Lower lobe of right lung (tissue), 2 donors: ENCODE measurements around the gene SNX11. TPM values are rescaled to one million over a fixed set of nuclear protein-coding genes. Genes with fewer than 3 reads are reported as not detected.
"Not testable (repeated sequence)": the region's sequence is repeated elsewhere in the genome, so short reads cannot be mapped to it uniquely, and the experiment has no call there.

Experiments used
- ATAC-seq, 2 donors: fragments of 200-7000 bp; cut with Tn5 transposase; one replicate each; pipeline ENCODE4 v1.9.1; 2020 to 2022; ENCODE audit warnings: mild to moderate bottlenecking in 2 of 2, moderate library complexity in 2 of 2
- DNase-seq: peaks from one replicate; pipeline ENCODE4 v3.0.0-alpha.2; 2020
- H3K27ac ChIP-seq: fragments of 200-600 bp; one replicate; pipeline ENCODE4 v1.8.0; 2022
- H3K27me3 ChIP-seq: fragments of 200-600 bp; one replicate; pipeline ENCODE4 v1.8.0; 2022; ENCODE audit warnings: low read depth
- H3K36me3 ChIP-seq: fragments of 200-600 bp; one replicate; pipeline ENCODE4 v1.8.0; 2022; ENCODE audit warnings: mild to moderate bottlenecking
- H3K4me1 ChIP-seq: fragments of 200-600 bp; one replicate; pipeline ENCODE4 v1.8.0; 2022
- H3K4me3 ChIP-seq: fragments of 200-600 bp; one replicate; pipeline ENCODE4 v1.8.0; 2022; ENCODE audit warnings: mild to moderate bottlenecking
- H3K9me3 ChIP-seq: fragments of 200-600 bp; one replicate; pipeline ENCODE4 v1.8.0; 2022
- intact Hi-C: fragments of 100-400 bp; cut with DNase I; formaldehyde crosslinking; loops from one replicate; pipeline ENCODE4 v1.11.0; 2022
- total RNA-seq: library from RNA; stranded (reverse); fragmentation: NEBNext Ultra II Directional; extraction: Animal tissue kit (Norgen Biotek cat#: 25700); gene quantifications from one replicate; pipeline ENCODE4 v1.2.1, GENCODE V29; 2021
- TF ChIP-seq, protein P1 (sequence below): fragments of 200-600 bp; IDR thresholded peaks from one replicate; pipeline ENCODE4 v1.8.0; 2022; ENCODE audit warnings: antibody characterized with exemption, mild to moderate bottlenecking
- donor health status: DM: no; HTN: yes; CAD: no; lungs with severe emphysema.

SNX11 gene
- total RNA-seq, 1 donor from 2014 or later: 19.7 TPM

DNA sequence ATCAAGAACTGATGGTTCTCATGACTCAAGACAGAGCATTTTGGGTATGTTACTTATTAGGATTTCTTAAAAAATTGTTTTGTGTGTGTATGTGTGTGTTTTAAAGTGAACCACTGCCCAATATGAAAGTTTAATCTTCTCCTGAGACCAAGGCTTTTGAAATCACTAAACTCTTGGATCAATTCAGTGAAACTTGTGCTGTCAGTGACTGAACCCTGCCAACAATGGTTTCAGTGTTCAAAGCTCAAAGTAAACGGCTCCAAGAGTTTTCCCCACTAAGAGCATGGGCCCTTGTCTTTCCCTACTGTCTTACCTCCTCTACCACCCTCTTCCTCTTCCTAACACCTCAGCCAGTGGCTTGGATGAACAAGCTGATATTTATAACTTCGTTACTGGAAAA, 37.4 kb upstream of the SNX11 start:
- TF ChIP-seq, protein P1, sequence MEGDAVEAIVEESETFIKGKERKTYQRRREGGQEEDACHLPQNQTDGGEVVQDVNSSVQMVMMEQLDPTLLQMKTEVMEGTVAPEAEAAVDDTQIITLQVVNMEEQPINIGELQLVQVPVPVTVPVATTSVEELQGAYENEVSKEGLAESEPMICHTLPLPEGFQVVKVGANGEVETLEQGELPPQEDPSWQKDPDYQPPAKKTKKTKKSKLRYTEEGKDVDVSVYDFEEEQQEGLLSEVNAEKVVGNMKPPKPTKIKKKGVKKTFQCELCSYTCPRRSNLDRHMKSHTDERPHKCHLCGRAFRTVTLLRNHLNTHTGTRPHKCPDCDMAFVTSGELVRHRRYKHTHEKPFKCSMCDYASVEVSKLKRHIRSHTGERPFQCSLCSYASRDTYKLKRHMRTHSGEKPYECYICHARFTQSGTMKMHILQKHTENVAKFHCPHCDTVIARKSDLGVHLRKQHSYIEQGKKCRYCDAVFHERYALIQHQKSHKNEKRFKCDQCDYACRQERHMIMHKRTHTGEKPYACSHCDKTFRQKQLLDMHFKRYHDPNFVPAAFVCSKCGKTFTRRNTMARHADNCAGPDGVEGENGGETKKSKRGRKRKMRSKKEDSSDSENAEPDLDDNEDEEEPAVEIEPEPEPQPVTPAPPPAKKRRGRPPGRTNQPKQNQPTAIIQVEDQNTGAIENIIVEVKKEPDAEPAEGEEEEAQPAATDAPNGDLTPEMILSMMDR: no peak
- Histone ChIP-seq H3K9me3 (no peaks in the 10 kb centered on the region), H3K27me3 (no peaks in the 10 kb centered on the region), H3K36me3 (peaks cover 85% of the 10 kb centered on the region), H3K4me3 (no peak overlapping the region), H3K4me1 (peaks cover 5% of the 10 kb centered on the region), H3K27ac (no peak overlapping the region)
- DNase-seq (no peak), ATAC-seq (no peak)
- intact Hi-C loops: loop anchor here (5.0 kb wide), 1 partner anchor 43 kb away; no protein-coding TSS in a partner anchor

DNA sequence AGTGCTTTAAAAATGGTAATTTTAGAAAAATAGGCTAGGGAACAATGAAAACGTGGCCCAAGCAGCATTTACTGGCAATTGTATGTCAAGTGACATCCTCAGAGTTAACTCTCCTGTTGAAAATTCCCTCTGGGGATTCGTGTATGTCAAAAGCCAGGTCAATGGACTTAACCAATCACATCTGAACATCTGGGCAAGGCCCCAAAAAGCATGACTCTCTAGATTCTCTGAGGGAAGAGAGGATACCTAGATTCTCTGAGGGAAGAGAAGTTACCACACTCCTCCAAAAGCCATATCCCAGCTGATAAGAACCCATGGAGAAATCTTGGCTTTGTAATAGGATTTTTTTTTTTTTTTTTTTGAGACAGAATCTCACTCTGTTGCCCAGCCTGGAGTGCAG, 35.9 kb upstream of the SNX11 start:
- no peak overlapping the region for H3K27ac ChIP-seq

DNA sequence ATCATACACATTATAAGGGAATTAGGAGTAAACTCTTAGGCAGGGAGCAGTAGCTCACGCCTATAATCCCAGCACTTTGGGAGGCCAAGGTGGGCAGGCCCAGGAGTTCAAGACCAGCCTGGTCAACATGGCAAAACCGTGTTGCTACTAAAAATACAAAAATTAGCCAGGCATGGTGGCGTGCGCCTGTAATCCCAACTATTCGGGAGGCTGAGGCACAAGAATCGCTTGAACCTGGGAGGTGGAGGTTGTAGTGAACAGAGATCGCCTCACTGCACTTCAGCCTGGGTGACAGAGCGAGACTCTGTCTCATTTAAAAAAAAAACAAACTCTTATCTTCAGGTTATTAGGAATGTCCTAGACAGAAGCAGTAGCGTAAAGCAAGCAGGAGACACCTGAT, 34.8 kb upstream of the SNX11 start:
- ATAC-seq, H3K4me3 ChIP-seq, H3K27me3 ChIP-seq, H3K9me3 ChIP-seq, DNase-seq, H3K27ac ChIP-seq, H3K4me1 ChIP-seq: not testable (repeated sequence)
- peaks cover 76% of the 10 kb centered on the region for H3K36me3 ChIP-seq
- intact Hi-C loops: loop anchor here (5.0 kb wide), 1 partner anchor 46 kb away; no protein-coding TSS in a partner anchor

More for the DNA sequence above, 35.9 kb upstream of the SNX11 start:
- Histone ChIP-seq H3K27me3 (no peaks in the 10 kb centered on the region), H3K4me1 (no peaks in the 10 kb centered on the region), H3K9me3 (no peaks in the 10 kb centered on the region), H3K4me3 (no peak overlapping the region), H3K36me3 (peaks cover 85% of the 10 kb centered on the region)
- intact Hi-C loops: loop anchor here (5.0 kb wide), 1 partner anchor 44 kb away; no protein-coding TSS in a partner anchor
- ATAC-seq (no peak), DNase-seq (no peak)
- TF ChIP-seq, protein P1: no peak

DNA sequence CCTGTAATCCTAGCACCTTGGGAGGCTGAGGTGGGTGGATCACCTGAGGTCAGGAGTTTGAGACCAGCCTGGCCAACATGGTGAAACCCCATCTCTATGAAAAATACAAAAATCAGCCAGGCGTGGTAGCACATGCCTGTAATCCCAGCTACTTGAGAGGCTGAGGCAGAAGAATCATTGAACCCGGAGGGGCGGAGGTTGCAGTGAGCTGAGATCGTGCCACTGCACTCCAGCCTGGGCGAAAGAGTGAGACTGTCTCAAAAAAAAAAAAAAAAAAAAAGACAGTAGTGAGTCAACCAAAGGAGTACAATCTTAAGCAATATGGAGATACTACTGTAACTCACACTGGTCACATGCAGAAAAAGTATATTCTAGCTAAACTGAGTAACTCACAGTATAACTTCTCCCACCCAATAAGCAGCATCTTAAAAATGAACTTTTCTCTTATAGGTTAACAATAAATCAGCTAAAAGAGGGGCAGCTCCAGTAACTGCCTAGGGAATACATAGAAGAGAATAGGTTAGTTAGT, 33.9 kb upstream of the SNX11 start:
- H3K27me3 ChIP-seq, DNase-seq, H3K4me1 ChIP-seq, H3K27ac ChIP-seq, ATAC-seq, H3K9me3 ChIP-seq, H3K4me3 ChIP-seq: not testable (repeated sequence)
- intact Hi-C loops: loop anchor here (5.0 kb wide), 1 partner anchor 46 kb away; no protein-coding TSS in a partner anchor
- peaks cover 67% of the 10 kb centered on the region for H3K36me3 ChIP-seq

DNA sequence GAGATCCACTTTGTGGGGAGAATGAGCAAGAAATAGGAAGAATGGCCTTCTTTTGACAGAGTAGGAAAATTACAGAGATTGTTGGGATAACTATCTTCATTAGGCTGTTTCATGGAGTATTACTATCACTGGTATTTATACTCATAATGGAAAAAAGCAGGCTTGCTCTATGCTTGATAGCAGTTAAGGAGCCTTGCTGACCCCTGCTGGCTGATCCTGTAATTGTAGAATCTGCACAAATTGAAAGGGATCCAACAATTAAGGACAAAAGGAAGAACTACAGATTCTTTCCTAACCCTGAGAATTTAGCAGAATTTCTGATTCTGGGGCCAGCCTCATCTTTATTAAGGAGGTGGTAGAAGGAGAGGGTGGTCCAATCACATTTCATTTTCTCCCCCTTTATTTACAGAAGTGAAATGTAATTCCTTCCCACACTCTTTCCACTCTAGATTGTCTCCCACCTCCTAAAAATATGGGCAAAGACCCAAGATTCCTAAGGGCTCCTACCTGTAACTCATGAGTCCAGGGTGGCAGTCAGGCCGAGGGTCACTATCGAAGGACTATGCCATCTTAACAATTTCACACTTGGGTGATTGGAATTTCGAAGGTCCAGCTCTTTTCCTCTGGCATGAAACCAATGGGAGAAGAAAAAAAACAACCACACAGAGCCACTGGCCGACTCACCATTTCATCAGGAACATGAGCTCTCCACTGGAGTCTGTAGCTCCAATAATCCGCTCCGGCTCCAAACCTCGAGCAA, 33.1 kb upstream of the SNX11 start:
- ATAC-seq (peak; percentile 86 to 90), DNase-seq (peak; percentile 65)
- no peaks in the 10 kb centered on the region for H3K9me3 ChIP-seq
- no peak overlapping the region for H3K27ac ChIP-seq
- TF ChIP-seq, protein P1: peak; percentile 79
- intact Hi-C loops: loop anchor here (5.0 kb wide), 1 partner anchor 47 kb away; no protein-coding TSS in a partner anchor
- no peak overlapping the region for H3K4me3 ChIP-seq
- H3K4me1 ChIP-seq: no peaks in the 10 kb centered on the region
- peaks cover 62% of the 10 kb centered on the region for H3K36me3 ChIP-seq
- no peaks in the 10 kb centered on the region for H3K27me3 ChIP-seq

DNA sequence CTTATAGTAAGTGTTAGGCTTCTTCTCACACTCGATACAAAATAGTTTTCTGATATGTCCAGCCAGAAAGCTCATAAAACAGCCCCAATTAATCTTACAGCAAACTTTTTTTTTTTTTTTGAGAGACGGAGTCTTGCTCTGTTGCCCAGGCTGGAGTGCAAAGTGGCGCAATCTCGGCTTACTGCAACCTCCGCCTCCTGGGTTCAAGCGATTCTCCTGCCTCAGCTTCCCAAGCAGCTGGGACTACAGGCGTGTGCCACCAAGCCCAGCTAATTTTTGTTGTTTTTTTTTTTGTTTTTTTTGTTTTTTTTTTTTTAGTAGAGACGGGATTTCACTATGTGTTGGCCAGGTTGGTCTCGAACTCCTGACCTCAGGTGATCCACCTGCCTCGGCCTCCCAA, 30.4 kb upstream of the SNX11 start:
- H3K27ac ChIP-seq, ATAC-seq, intact Hi-C loops: not testable (repeated sequence)

DNA sequence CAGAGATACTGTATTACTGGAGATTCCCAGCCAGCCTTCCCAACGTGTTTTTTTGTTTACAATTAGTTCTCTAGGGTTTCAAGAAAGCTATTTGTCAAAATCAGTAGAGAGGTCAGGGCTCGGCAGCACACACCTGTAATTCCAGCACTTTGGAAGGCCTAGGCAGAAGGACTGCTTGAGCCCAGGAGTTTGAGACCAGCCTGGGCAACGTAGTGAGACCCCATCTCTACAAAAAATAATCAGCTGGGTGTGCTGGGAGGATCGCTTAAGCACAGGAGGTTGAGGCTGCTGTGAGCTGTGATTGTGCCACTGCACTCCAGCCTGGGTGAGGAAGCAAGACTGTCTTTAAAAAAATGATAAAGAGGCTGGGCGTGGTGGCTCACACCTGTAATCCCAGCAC, 25.7 kb upstream of the SNX11 start:
- peaks cover under 1% of the 10 kb centered on the region for H3K36me3 ChIP-seq
- intact Hi-C loops: no loop called here
- no peak for ATAC-seq
- H3K27me3 ChIP-seq: no peaks in the 10 kb centered on the region
- TF ChIP-seq, protein P1: no peak
- H3K4me3 ChIP-seq: no peak overlapping the region
- H3K4me1 ChIP-seq: peaks cover 18% of the 10 kb centered on the region
- no peak for DNase-seq
- H3K27ac ChIP-seq: no peak overlapping the region
- no peaks in the 10 kb centered on the region for H3K9me3 ChIP-seq

More for the DNA sequence above, 30.4 kb upstream of the SNX11 start:
- H3K9me3 ChIP-seq, H3K4me3 ChIP-seq, H3K27me3 ChIP-seq, H3K4me1 ChIP-seq, DNase-seq: not testable (repeated sequence)
- H3K36me3 ChIP-seq: peaks cover 36% of the 10 kb centered on the region
